Esophagus muscularis mucosa (tissue), 4 donors: Measurements from ENCODE around the gene JPT1. TPM values are rescaled to one million over a fixed set of nuclear protein-coding genes. Genes with fewer than 3 reads are reported as not detected.

Source experiments
- DNase-seq: peaks from one replicate; pipeline ENCODE4 v3.0.0-alpha.2; 2017; ENCODE audit errors: extremely low spot score
- H3K27ac ChIP-seq, 4 donors: fragments of 200-600 bp; sonication (generic); replicated peaks in 1 of 4; 1 replicate in 3 of 4; 2 replicates in 1 of 4; pipeline ENCODE4 v1.5.1; 2016 to 2019; ENCODE audit warnings: mild to moderate bottlenecking in 1 of 4
- H3K27me3 ChIP-seq, 4 donors: fragments of 200-600 bp; sonication (generic); one replicate each; pipeline versions ENCODE4 v1.5.1 to v1.6.0; 2016 to 2019
- H3K36me3 ChIP-seq, 4 donors: fragments of 200-600 bp; sonication (generic); one replicate each; pipeline ENCODE4 v1.5.1; 2016 to 2019
- H3K4me1 ChIP-seq, 4 donors: fragments of 200-600 bp; sonication (generic); one replicate each; pipeline ENCODE4 v1.5.1; 2016 to 2019
- H3K4me3 ChIP-seq, 4 donors: fragments of 200-600 bp; sonication (generic); 1 replicate in 2 of 4; 2 replicates in 2 of 4; pipeline ENCODE4 v1.5.1; 2016 to 2019; ENCODE audit warnings: mild to moderate bottlenecking in 4 of 4, moderate library complexity in 1 of 4
- H3K9me3 ChIP-seq, 4 donors: fragments of 200-600 bp; sonication (generic); 1 replicate in 3 of 4; 2 replicates in 1 of 4; pipeline ENCODE4 v1.5.1; 2016 to 2019
- EP300 ChIP-seq: sonication (generic); formaldehyde crosslinking; IDR thresholded peaks from one replicate; pipeline ENCODE4 v1.6.1; 2017; ENCODE audit warnings: antibody characterized with exemption
- POLR2A ChIP-seq: fragments of 450-650 bp; IDR thresholded peaks from one replicate; pipeline ENCODE4 v1.6.1; 2017; ENCODE audit warnings: antibody characterized with exemption, moderate library complexity, mild to moderate bottlenecking, low read depth
- POLR2AphosphoS5 ChIP-seq, 2 donors: sonication (generic); formaldehyde crosslinking; IDR thresholded peaks; one replicate each; pipeline ENCODE4 v1.6.1; 2017; ENCODE audit warnings: antibody characterized with exemption in 2 of 2
- WGBS: methylation state at CpG from one replicate; pipeline ENCODE4 v1.1.5; 2018; 5-methylcytosine and 5-hydroxymethylcytosine counted together
- intact Hi-C: fragments of 100-400 bp; cut with DNase I; formaldehyde crosslinking; loops from one replicate; pipeline ENCODE4 v1.15.1; 2023
- total RNA-seq, 4 donors: library from RNA; depleted of rRNA; stranded (reverse); fragments of >200 nt; gene quantifications; one replicate each; pipeline versions ENCODE4 v1.1.0 to v1.2.1, GENCODE V29; 2016
- TF ChIP-seq, protein P1 (sequence below), 3 experiments: fragments of 200-600 bp in 2 of 3; fragments of 450-650 bp in 1 of 3; sonication (generic) in 2 of 3; IDR thresholded peaks; one replicate each; pipeline ENCODE4 v1.5.1; 2017 to 2019; ENCODE audit warnings: antibody characterized with exemption in 3 of 3, mild to moderate bottlenecking in 2 of 3, moderate library complexity in 1 of 3

The JPT1 gene
- total RNA-seq, 4 donors from 2014 or later = 5.4 to 24.2 (median 18.4) TPM

DNA sequence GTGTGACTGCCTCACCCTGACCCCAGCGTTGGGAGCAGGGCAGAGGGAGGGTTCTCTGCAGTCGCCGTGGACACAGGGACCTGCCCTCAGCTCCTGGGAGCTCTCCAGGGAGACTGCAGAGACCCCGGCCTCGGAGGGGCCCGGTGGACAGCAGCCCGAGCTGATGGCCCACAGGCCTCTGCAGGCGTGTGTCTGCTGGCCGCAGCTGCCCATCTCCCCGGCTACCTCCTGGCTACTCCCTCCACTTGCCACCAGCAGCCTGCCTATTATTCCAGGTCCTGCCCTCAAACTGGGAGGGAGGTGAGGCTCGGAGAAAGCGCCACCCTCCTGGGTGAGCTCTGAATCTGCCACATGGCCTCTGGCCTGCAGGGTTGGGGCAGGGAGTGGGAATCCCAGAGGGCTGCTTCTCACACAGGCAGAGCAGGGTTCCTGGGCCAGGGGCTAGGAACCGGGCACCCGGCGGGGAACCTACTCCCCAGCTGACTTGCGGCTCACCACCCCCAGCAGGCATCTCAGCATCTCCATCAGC, 59.4 kb downstream of the JPT1 start:
- DNase-seq = no peak
- no peak for TF ChIP-seq POLR2AphosphoS5 (IDR thresholded peaks at IDR 0.05)
- no peak for TF ChIP-seq POLR2A
- TF ChIP-seq EP300 = no peak
- TF ChIP-seq, protein P1, sequence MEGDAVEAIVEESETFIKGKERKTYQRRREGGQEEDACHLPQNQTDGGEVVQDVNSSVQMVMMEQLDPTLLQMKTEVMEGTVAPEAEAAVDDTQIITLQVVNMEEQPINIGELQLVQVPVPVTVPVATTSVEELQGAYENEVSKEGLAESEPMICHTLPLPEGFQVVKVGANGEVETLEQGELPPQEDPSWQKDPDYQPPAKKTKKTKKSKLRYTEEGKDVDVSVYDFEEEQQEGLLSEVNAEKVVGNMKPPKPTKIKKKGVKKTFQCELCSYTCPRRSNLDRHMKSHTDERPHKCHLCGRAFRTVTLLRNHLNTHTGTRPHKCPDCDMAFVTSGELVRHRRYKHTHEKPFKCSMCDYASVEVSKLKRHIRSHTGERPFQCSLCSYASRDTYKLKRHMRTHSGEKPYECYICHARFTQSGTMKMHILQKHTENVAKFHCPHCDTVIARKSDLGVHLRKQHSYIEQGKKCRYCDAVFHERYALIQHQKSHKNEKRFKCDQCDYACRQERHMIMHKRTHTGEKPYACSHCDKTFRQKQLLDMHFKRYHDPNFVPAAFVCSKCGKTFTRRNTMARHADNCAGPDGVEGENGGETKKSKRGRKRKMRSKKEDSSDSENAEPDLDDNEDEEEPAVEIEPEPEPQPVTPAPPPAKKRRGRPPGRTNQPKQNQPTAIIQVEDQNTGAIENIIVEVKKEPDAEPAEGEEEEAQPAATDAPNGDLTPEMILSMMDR (IDR thresholded peaks at IDR 0.05) = no peak
- peaks cover 0 to 7% (median 3%) of the 10 kb centered on the region in 4 donors for H3K36me3 ChIP-seq
- no peaks in the 10 kb centered on the region for H3K27me3 ChIP-seq
- no peak overlapping the region for H3K27ac ChIP-seq
- intact Hi-C loops = no loop called here
- 100% methylated on average over 4 of the region's 16 CpGs for WGBS
- no peaks in the 10 kb centered on the region for H3K9me3 ChIP-seq
- H3K4me3 ChIP-seq = no peak overlapping the region
- peaks cover 21 to 30% (median 28%) of the 10 kb centered on the region in 4 donors for H3K4me1 ChIP-seq

DNA sequence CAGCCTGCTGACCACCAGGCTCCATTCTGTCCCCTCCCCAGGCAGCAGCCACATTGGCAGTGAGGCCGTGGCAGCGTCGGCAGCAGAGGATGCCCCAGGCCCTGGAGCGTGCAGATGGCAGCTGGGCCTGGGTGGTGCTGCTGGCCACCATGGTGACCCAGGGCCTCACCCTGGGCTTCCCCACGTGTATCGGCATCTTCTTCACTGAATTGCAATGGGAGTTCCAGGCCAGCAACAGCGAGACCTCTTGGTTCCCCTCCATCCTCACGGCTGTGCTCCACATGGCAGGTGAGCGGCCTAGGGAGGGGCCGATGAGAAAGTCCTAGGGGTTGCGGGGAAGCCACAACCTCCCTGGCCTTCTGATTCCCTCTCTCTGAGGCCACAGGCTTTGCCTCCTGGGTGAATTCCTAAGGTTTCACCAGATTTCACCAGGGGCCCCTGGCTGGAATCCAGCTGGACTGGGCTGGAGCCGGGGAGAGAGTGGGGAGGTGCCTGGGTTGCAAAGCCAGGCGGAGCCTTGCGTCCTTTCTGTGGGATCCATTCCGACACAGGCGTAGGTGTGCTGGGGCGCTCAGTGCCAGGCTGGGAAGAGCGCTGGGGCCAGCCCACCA, 60.7 kb downstream of the JPT1 start:
- 96% methylated on average over 11 of the region's 18 CpGs for WGBS
- intact Hi-C loops = no loop called here
- Histone ChIP-seq H3K9me3 (no peaks in the 10 kb centered on the region), H3K36me3 (peaks cover 0 to 3% (median 0%) of the 10 kb centered on the region in 4 donors), H3K4me3 (no peak overlapping the region), H3K4me1 (peaks cover 27 to 39% (median 35%) of the 10 kb centered on the region in 4 donors), H3K27ac (peak overlapping the region in 1 of 4 donors; percentile 0), H3K27me3 (no peaks in the 10 kb centered on the region)
- TF ChIP-seq POLR2AphosphoS5 (IDR thresholded peaks at IDR 0.05) = no peak
- TF ChIP-seq, protein P1 (IDR thresholded peaks at IDR 0.05) = no peak
- TF ChIP-seq POLR2A = no peak
- DNase-seq = no peak

DNA sequence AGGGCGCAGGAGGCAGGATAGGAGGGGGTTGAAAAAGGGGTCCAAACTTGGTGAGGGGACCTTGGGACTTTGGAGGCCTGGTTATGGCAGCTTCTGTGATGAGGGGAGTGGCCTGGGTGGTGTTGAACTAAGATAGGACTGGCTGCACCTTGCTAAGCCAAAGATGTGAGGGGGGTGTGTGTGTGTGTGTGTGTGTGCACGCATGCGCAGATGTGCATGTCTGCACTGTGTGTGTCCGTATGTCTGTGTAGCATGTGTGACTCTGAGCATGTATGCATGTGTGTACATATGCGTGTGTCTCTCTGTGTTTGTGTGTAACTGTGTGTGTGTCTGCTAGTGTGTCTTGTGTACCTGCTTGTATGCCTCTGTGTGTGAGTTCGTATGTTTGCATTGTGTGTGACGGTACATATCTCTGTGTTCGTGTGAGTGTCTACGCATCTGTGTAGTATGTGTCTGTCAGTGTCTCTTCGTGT, 62.4 kb downstream of the JPT1 start:
- H3K4me3 ChIP-seq = no peak overlapping the region
- H3K36me3 ChIP-seq = no peaks in the 10 kb centered on the region
- TF ChIP-seq POLR2A = no peak
- TF ChIP-seq, protein P1 (IDR thresholded peaks at IDR 0.05) = no peak
- TF ChIP-seq EP300 = no peak
- TF ChIP-seq POLR2AphosphoS5 (IDR thresholded peaks at IDR 0.05) = no peak
- DNase-seq = no peak
- no peak overlapping the region for H3K27ac ChIP-seq
- H3K27me3 ChIP-seq = peaks cover 0 to 15% (median 0%) of the 10 kb centered on the region in 4 donors
- H3K9me3 ChIP-seq = no peaks in the 10 kb centered on the region
- WGBS = 90% methylated on average over 8 of the region's 10 CpGs
- H3K4me1 ChIP-seq = peaks cover 39 to 57% (median 53%) of the 10 kb centered on the region in 4 donors
- intact Hi-C loops = no loop called here

DNA sequence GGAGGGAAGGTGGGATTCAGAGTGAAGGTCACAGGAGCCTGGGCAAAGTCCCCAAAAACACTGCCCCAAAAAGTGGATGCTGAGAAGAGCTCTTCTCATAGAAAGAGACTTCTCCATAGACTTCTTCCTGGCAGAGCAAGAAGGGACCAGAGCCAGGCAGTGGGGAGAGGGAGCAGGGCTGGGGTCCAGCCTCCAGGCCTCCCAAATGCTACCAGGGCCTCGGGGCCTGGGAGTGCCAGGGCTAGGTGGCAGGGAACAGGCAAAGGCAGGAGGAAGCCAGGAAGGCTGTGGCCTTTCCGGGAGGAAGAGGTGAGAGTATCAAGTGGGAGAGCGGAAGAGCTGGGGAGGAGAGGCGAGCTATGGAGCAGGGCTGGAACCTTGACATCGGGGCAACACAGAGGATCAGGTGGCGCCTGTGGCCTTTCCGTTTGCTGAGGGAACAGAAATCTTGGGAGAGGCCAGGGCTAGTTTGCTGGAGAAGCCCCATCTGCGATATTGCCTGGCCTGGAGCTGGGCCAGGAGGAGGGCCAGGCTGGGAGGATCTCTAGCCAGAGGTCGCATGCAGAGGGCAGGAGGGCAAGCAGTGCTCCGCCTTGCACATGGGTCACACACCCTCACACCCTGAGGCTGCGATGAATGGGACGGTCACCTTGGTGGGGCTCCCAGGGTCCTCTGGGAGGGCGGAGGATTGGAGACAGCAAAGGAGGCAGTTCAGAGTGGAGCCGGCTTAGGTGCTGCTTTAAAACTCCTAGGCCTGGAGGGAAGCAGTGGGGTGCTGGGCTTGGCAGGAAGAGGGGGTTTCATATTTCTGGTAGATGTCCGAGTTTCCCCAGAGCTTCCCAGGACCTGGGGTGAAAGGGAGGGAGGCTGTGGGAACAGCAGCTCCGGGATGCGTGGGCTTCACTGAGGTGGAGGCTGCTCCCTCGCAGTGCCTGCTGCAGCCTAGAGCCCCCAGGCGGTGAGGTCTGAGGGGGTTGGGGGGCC, 63.1 kb downstream of the JPT1 start:
- Histone ChIP-seq H3K27me3 (peaks cover 0 to 17% (median 0%) of the 10 kb centered on the region in 4 donors), H3K27ac (peak overlapping the region in 1 of 4 donors; percentile 48), H3K4me3 (no peak overlapping the region), H3K9me3 (no peaks in the 10 kb centered on the region), H3K4me1 (peaks cover 38 to 55% (median 50%) of the 10 kb centered on the region in 4 donors), H3K36me3 (no peaks in the 10 kb centered on the region)
- TF ChIP-seq POLR2AphosphoS5 (IDR thresholded peaks at IDR 0.05) (no peak), POLR2A (no peak), EP300 (no peak)
- TF ChIP-seq, protein P1 (IDR thresholded peaks at IDR 0.05) = no peak
- DNase-seq = no peak
- intact Hi-C loops = no loop called here
- 57% methylated on average over 17 of the region's 19 CpGs for WGBS
